Endometrium (tissue), 2 donors: ENCODE measurements around the gene AJAP1.
"Not testable (repeated sequence)": the region's sequence is repeated elsewhere in the genome, so short reads cannot be mapped to it uniquely, and the experiment has no call there.

ENCODE experiments used
- FAIRE-seq: peaks from 2 replicates; lab custom pipeline; 2012; peaks lifted over from hg19 to GRCh38; lab: Jason Lieb, UNC
- donor health status: control.
- donor health status: control.

The AJAP1 gene, protein sequence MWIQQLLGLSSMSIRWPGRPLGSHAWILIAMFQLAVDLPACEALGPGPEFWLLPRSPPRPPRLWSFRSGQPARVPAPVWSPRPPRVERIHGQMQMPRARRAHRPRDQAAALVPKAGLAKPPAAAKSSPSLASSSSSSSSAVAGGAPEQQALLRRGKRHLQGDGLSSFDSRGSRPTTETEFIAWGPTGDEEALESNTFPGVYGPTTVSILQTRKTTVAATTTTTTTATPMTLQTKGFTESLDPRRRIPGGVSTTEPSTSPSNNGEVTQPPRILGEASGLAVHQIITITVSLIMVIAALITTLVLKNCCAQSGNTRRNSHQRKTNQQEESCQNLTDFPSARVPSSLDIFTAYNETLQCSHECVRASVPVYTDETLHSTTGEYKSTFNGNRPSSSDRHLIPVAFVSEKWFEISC

GRCh38 chr1:4653796-4654725 lies at the start of gene AJAP1:
AJAP1 (plus strand) TSS chr1:4654609; CDS start chr1:4655426, 817 bp downstream.
- FAIRE-seq = no peak

DNA sequence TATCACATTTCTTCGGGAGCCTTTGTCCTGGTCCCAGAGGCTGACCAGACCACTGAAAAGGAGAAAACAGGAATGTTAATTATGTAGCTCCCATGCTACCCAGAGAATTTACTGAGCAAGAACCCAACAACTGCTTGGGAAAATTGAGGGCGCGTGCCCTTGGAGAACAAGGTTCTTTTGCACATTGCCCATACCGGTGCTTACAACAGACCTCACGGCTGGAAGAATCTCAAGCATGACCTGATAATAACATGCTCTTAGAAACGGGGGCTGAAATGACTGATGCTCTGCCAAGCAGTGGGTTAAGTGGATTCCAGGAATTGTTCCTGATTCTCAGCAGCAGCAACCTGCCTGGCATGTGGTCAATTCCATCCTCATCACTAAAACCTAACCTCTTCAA lies 49.3 kb upstream of the AJAP1 start:
- no peak for FAIRE-seq

GRCh38 chr1:4611563-4612341 lies 42.7 kb upstream of the AJAP1 start:
- FAIRE-seq = no peak

- FAIRE-seq = no peak
Measured at GRCh38 chr1:4612991-4613390, 41.4 kb upstream of the AJAP1 start.

GRCh38 chr1:4613606-4614370 lies 40.6 kb upstream of the AJAP1 start:
- no peak for FAIRE-seq

- no peak for FAIRE-seq
Measured at GRCh38 chr1:4614371-4615137, 39.9 kb upstream of the AJAP1 start.

- FAIRE-seq = no peak
Measured at GRCh38 chr1:4615138-4615470, 39.3 kb upstream of the AJAP1 start.

GRCh38 chr1:4615501-4615900 lies 38.9 kb upstream of the AJAP1 start:
- FAIRE-seq = no peak

DNA sequence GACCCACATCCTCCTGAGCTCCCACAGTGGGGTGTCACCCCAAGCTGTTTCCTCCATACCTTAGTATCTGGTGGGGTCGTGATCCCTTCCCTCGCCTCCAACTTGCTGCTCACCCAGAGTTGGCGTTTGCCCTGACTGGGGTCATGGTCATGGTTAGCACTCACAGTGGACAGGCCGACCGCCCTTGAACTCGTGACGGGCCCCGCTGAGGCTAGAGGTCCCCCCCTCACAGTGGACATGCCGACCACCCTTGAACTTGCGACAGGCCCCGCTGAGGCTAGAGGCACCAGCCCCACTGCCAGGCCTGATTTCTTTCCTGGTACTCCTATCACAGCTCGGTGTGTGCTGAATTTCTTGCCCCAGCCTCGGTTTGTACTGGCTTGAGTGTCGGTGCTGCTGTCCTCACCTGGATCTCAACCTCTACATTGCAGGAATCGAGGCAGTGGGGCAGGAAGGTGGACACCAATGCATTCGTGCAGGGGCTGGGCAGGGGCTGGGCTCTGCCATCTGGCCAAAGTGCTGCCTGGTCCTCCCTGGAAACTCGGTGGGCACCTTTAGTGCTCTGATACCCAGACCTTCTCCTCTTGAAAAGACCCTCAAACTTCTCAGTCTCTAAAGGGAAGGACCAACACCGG lies 37.5 kb upstream of the AJAP1 start:
- no peak for FAIRE-seq

- no peak for FAIRE-seq
Measured at GRCh38 chr1:4617506-4617905, 36.9 kb upstream of the AJAP1 start.

GRCh38 chr1:4618827-4619226 lies 35.6 kb upstream of the AJAP1 start:
- FAIRE-seq = not testable (repeated sequence)

GRCh38 chr1:4621646-4622045 lies 32.8 kb upstream of the AJAP1 start:
- no peak for FAIRE-seq

GRCh38 chr1:4622821-4623220 lies 31.6 kb upstream of the AJAP1 start:
- FAIRE-seq = no peak

DNA sequence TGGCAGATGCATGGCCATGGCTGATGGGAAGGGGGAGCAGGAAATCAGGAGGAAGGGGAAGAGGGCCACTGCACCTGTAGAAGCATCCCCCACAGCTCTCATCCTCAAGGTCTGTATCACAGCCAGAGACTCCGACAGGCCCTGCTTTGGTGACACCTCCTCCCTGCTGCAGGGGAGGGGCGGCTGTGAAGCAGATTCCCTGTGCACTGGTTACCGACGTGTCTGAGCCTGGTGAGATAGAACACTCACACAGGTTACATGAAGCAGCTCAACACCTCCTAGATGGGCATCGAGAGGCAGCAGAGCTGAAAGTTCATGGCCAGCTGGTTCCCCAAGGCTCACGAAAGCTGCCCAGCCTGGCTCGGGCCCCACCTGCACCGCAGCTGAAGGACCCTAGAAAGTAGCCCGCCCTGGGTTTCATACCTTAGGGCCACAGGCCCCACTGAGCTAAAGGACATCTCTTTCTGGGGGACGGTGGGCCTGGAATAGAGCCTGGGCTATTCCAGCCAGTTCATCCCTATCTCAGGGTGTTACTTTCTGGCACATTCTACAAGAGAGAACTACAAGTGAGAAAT lies 30.2 kb upstream of the AJAP1 start:
- FAIRE-seq = no peak

GRCh38 chr1:4624801-4625200 lies 29.6 kb upstream of the AJAP1 start:
- no peak for FAIRE-seq

- FAIRE-seq = no peak
Measured at GRCh38 chr1:4626061-4626460, 28.3 kb upstream of the AJAP1 start.

DNA sequence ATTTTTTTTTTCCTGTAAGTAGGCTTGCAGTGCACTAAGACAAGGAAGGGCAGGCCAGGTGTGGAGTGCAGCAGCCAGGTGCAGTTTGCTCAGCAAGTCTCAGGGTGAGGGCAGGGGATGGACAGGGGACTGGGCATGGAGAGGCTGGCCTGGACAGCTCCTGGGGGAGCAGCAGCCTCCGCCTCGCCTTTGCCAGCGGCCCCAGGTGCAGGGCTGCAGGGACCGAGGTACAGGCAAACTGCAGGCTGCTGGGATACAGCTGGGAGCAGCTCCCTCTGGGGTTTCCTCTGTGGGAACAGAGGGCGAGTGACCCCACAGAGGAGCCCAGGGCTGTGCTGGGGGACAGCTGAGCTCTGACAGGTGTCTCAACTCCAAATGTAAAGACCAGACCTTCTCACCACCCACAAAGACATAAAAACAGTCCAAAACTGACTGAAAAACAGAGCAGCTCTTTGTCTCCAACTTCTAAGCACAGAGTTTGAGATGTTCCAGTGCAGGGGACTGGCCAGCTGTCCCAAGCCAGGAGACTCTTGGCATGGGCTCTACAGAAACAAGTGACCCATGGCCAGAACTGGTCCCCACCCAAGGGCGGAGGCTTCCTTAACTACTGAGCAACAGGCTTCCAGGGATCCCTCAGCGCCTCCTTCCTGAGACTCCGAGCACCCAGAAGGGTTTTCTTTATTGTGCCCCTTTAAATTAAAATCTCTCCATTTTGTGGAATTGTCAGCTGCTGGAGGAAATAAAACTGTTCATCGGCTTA lies 27.7 kb upstream of the AJAP1 start:
- FAIRE-seq = no peak

- FAIRE-seq = no peak
Measured at GRCh38 chr1:4627353-4627752, 27.1 kb upstream of the AJAP1 start.

DNA sequence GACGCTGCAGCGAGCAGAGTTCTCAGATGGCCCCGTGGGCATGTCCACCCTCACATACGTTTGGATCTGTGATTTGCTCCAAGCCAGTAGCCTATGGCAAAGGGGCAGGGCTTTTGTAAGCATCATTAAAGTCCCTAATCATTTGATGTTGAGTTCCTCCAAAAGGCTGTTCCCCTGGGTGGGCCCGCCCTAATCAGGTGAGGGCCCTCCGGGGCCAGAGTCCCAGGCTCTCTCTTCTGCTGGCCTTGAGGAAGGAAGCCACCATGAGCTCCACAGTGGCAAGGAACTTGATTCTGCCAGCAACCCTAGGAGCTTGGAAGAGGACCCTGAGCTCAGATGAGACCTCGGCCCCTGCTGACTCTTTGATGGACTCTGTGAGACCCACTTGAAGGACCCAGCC lies 25.4 kb upstream of the AJAP1 start:
- FAIRE-seq = no peak
